Smooth muscle cell of the umbilical artery (primary cell): Measurements from ENCODE around the gene TUBA8. TPM values are rescaled to one million over a fixed set of nuclear protein-coding genes. Genes with fewer than 3 reads are reported as not detected.

Source experiments
- total RNA-seq: library from RNA; depleted of rRNA; stranded (reverse); fragments of >200 nt; gene quantifications from 2 replicates; pipeline ENCODE4 v1.2.3, GENCODE V29; 2014

Gene TUBA8
- total RNA-seq = 0.18 TPM in 1 of 2 replicates, not detected in the other

DNA sequence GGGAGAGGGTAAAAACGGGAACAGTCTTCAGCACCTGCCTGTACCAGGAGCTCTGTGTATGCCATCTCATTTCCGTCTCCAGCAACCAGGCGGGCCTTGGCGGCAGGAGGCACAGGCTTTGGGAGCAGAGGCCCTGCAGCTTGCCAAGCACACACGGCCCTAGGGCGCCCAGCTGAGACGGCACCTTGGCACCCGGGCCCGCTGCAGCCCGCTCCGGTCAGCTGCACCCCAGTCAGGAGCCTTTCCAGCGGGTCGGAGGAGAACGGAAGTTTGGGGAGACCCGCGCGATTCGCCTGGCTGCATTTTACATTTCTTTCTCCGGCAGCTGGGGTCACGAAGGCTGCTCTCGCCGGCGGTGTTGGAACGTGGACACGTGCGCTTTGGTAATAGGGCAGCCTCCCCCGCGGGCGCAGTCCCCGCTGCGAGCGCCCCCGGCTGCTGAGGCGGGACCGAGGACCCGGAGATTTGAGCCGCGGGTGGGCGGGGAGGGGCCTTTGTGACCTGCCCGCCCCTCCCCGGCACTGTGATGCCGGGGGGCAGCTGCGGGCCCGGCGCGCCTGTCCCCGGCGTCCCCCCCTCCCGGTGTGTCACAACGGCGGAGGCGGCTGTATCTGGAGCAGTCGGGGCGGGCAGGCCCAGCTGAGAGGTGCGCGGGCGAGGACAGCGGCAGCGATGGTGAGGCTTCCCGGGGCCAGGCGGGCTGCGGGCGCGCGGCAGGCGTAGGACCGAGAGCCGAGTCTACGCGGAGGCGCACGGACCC, at the start of gene TUBA8:
TSS of gene TUBA8 (plus strand) at position 616 of the 760 bp plus-strand sequence. CDS start at position 673, 57 bp downstream.

DNA sequence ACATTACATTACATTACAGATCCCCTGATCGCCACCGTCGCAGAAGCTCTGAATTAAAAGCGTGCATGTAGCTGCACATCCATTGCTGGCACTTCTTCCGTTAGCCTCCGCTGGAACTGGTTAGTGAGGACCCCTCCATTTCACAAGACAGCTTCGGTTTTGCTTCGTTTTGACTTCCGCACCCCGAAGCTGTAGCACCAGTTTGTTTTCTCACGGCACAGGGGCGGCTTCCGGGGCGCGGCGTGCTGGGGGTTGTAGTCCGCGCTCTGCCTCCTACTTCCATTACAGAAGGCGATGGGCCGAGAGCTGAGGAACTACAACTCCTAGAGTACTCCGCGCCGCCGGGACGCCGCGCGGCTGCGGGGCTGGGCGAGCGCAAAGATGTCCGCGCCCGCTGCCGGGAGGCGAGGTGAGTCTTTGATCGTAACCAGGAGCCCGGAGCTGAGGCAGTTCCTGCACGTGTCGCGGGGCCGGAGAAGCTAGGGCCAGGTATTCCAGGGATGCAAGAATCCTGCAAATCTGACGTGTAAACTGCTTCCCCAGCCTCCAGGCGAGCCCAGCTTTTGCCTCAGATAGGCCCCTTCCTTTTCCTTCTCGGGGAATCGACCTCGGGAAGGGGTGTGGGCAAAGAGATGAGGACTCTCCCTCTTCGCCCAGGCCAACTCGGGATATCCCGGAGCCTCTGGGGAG, 32.8 kb upstream of the TUBA8 start, which contains the start of gene PEX26:
TSS of gene PEX26 (plus strand) at position 352 of the 690 bp plus-strand sequence. CDS start 387 bp downstream, outside the sequence.

Other genes with a start within 250 kb of the TUBA8 start
- gene MICAL3, start 86.2 kb upstream of the TUBA8 start, total RNA-seq = 34.7 and 73.0 TPM in 2 replicates
- 14.8 and 27.1 TPM in 2 replicates for gene PEX26, start 32.8 kb upstream of the TUBA8 start, total RNA-seq
- 4.5 and 5.7 TPM in 2 replicates for gene USP18, start 39.4 kb downstream of the TUBA8 start, total RNA-seq